Activated naive CD8-positive, alpha-beta T cell treated with anti-CD3 and anti-CD28 coated beads for 36 hours (primary cell): ENCODE results near the gene IL18BP. TPM values are rescaled to one million over a fixed set of nuclear protein-coding genes. Genes with fewer than 3 reads are reported as not detected.

Experiments
- DNase-seq: peaks from one replicate; pipeline ENCODE4 v3.0.0; 2021
- H3K27ac Mint-ChIP-seq: one replicate; pipeline ENCODE4 v1.8.0; 2022; ENCODE audit warnings: mild to moderate bottlenecking, moderate library complexity, mixed read lengths
- H3K27me3 Mint-ChIP-seq: one replicate; pipeline ENCODE4 v1.8.0; 2022; ENCODE audit warnings: mild to moderate bottlenecking, mixed read lengths
- H3K36me3 Mint-ChIP-seq: one replicate; pipeline ENCODE4 v1.8.0; 2021; ENCODE audit warnings: mild to moderate bottlenecking, mixed read lengths
- H3K4me1 Mint-ChIP-seq: one replicate; pipeline ENCODE4 v1.8.0; 2021; ENCODE audit warnings: mixed read lengths
- H3K4me3 Mint-ChIP-seq: one replicate; pipeline ENCODE4 v1.8.0; 2022; ENCODE audit warnings: mild to moderate bottlenecking, moderate library complexity, mixed read lengths
- H3K9me3 Mint-ChIP-seq: one replicate; pipeline ENCODE4 v1.8.0; 2022; ENCODE audit warnings: mixed read lengths
- total RNA-seq, 2 experiments: library from RNA; stranded (reverse); gene quantifications; one replicate each; pipeline ENCODE4 v1.2.3, GENCODE V29; 2021

IL18BP gene
- 1 to 10 TPM; 6.9 to 7.4 TPM for total RNA-seq

- Mint-ChIP-seq H3K27me3 (no peaks in the 10 kb centered on the region), H3K27ac (peak within 1 kb of the TSS; percentile 89), H3K9me3 (no peaks in the 10 kb centered on the region), H3K4me1 (peaks cover 22% of the 10 kb centered on the region), H3K4me3 (peak within 1 kb of the TSS; percentile 62), H3K36me3 (peaks cover 25% of the 10 kb centered on the region)
- no peak for DNase-seq
These were observed at the start of gene IL18BP for GRCh38 chr11:71998649-71999310. Gene IL18BP (plus strand): TSS chr11:71998909. CDS start chr11:71999985, 1,076 bp downstream.

GRCh38 chr11:71949034-71949433 is 49.7 kb upstream of the IL18BP start:
- no peak overlapping the region for H3K4me3 Mint-ChIP-seq
- peaks cover 3% of the 10 kb centered on the region for H3K36me3 Mint-ChIP-seq
- no peaks in the 10 kb centered on the region for H3K27me3 Mint-ChIP-seq
- H3K4me1 Mint-ChIP-seq: peaks cover 16% of the 10 kb centered on the region
- no peak for DNase-seq
- no peaks in the 10 kb centered on the region for H3K9me3 Mint-ChIP-seq
- H3K27ac Mint-ChIP-seq: no peak overlapping the region

- Mint-ChIP-seq H3K9me3 (no peaks in the 10 kb centered on the region), H3K27me3 (no peaks in the 10 kb centered on the region), H3K36me3 (peaks cover 1% of the 10 kb centered on the region), H3K4me3 (no peak overlapping the region), H3K4me1 (peaks cover 21% of the 10 kb centered on the region), H3K27ac (no peak overlapping the region)
- no peak for DNase-seq
These were observed 46.9 kb upstream of the IL18BP start for GRCh38 chr11:71951741-71952310.

- Mint-ChIP-seq H3K36me3 (peaks cover 15% of the 10 kb centered on the region), H3K4me3 (no peak overlapping the region), H3K27me3 (no peaks in the 10 kb centered on the region), H3K27ac (no peak overlapping the region), H3K4me1 (peaks cover 16% of the 10 kb centered on the region), H3K9me3 (no peaks in the 10 kb centered on the region)
- DNase-seq: no peak
These were observed 42.7 kb upstream of the IL18BP start for GRCh38 chr11:71955898-71956456.

GRCh38 chr11:71962428-71963038 is 36.2 kb upstream of the IL18BP start:
- Mint-ChIP-seq H3K4me3 (peak overlapping the region; percentile 10), H3K27ac (peak overlapping the region; percentile 77), H3K36me3 (peaks cover 34% of the 10 kb centered on the region), H3K4me1 (peaks cover 22% of the 10 kb centered on the region), H3K9me3 (no peaks in the 10 kb centered on the region), H3K27me3 (no peaks in the 10 kb centered on the region)
- no peak for DNase-seq

GRCh38 chr11:71963468-71963867 is 35.2 kb upstream of the IL18BP start:
- H3K9me3 Mint-ChIP-seq: no peaks in the 10 kb centered on the region
- no peak overlapping the region for H3K4me3 Mint-ChIP-seq
- H3K27ac Mint-ChIP-seq: no peak overlapping the region
- H3K4me1 Mint-ChIP-seq: peaks cover 19% of the 10 kb centered on the region
- DNase-seq: no peak
- no peaks in the 10 kb centered on the region for H3K27me3 Mint-ChIP-seq
- H3K36me3 Mint-ChIP-seq: peaks cover 35% of the 10 kb centered on the region

GRCh38 chr11:71964641-71965040 is 34.1 kb upstream of the IL18BP start:
- H3K27me3 Mint-ChIP-seq: no peaks in the 10 kb centered on the region
- no peak for DNase-seq
- no peaks in the 10 kb centered on the region for H3K9me3 Mint-ChIP-seq

GRCh38 chr11:71971680-71972079 is 27.0 kb upstream of the IL18BP start:
- H3K27me3 Mint-ChIP-seq: no peaks in the 10 kb centered on the region
- H3K27ac Mint-ChIP-seq: no peak overlapping the region
- H3K9me3 Mint-ChIP-seq: no peaks in the 10 kb centered on the region
- peaks cover 15% of the 10 kb centered on the region for H3K36me3 Mint-ChIP-seq
- peaks cover 9% of the 10 kb centered on the region for H3K4me1 Mint-ChIP-seq
- DNase-seq: no peak
- H3K4me3 Mint-ChIP-seq: no peak overlapping the region

More at GRCh38 chr11:71964641-71965040, 34.1 kb upstream of the IL18BP start:
- Mint-ChIP-seq H3K36me3 (peaks cover 34% of the 10 kb centered on the region), H3K4me1 (peaks cover 20% of the 10 kb centered on the region), H3K4me3 (no peak overlapping the region), H3K27ac (no peak overlapping the region)

- Mint-ChIP-seq H3K27me3 (no peaks in the 10 kb centered on the region), H3K4me1 (peaks cover 6% of the 10 kb centered on the region), H3K36me3 (peaks cover 9% of the 10 kb centered on the region), H3K4me3 (no peak overlapping the region), H3K9me3 (no peaks in the 10 kb centered on the region), H3K27ac (no peak overlapping the region)
- no peak for DNase-seq
These were observed 22.2 kb upstream of the IL18BP start for GRCh38 chr11:71976551-71976950.

- no peaks in the 10 kb centered on the region for H3K27me3 Mint-ChIP-seq
- H3K9me3 Mint-ChIP-seq: no peaks in the 10 kb centered on the region
- H3K36me3 Mint-ChIP-seq: peaks cover 9% of the 10 kb centered on the region
- no peak overlapping the region for H3K27ac Mint-ChIP-seq
- DNase-seq: no peak
- no peak overlapping the region for H3K4me3 Mint-ChIP-seq
- peaks cover 6% of the 10 kb centered on the region for H3K4me1 Mint-ChIP-seq
These were observed 21.6 kb upstream of the IL18BP start for GRCh38 chr11:71977090-71977489.

GRCh38 chr11:71977743-71978418 is 20.8 kb upstream of the IL18BP start:
- Mint-ChIP-seq H3K9me3 (no peaks in the 10 kb centered on the region), H3K4me1 (peaks cover 6% of the 10 kb centered on the region), H3K27ac (no peak overlapping the region), H3K4me3 (no peak overlapping the region), H3K27me3 (no peaks in the 10 kb centered on the region), H3K36me3 (peaks cover 13% of the 10 kb centered on the region)
- DNase-seq: peak; percentile 21

- H3K4me3 Mint-ChIP-seq: no peak overlapping the region
- H3K27ac Mint-ChIP-seq: no peak overlapping the region
- DNase-seq: no peak
- H3K9me3 Mint-ChIP-seq: no peaks in the 10 kb centered on the region
- H3K27me3 Mint-ChIP-seq: no peaks in the 10 kb centered on the region
- peaks cover 15% of the 10 kb centered on the region for H3K36me3 Mint-ChIP-seq
- peaks cover 6% of the 10 kb centered on the region for H3K4me1 Mint-ChIP-seq
These were observed 19.6 kb upstream of the IL18BP start for GRCh38 chr11:71979094-71979493.

GRCh38 chr11:71979602-71980001 is 19.1 kb upstream of the IL18BP start:
- no peaks in the 10 kb centered on the region for H3K27me3 Mint-ChIP-seq
- H3K36me3 Mint-ChIP-seq: peaks cover 14% of the 10 kb centered on the region
- no peak overlapping the region for H3K27ac Mint-ChIP-seq
- DNase-seq: no peak
- H3K4me1 Mint-ChIP-seq: peaks cover 5% of the 10 kb centered on the region
- no peak overlapping the region for H3K4me3 Mint-ChIP-seq
- no peaks in the 10 kb centered on the region for H3K9me3 Mint-ChIP-seq

- H3K36me3 Mint-ChIP-seq: peaks cover 11% of the 10 kb centered on the region
- no peaks in the 10 kb centered on the region for H3K4me1 Mint-ChIP-seq
- DNase-seq: no peak
- H3K9me3 Mint-ChIP-seq: no peaks in the 10 kb centered on the region
- H3K4me3 Mint-ChIP-seq: no peak overlapping the region
- H3K27ac Mint-ChIP-seq: no peak overlapping the region
- no peaks in the 10 kb centered on the region for H3K27me3 Mint-ChIP-seq
These were observed 12.6 kb upstream of the IL18BP start for GRCh38 chr11:71986131-71986530.

- Mint-ChIP-seq H3K4me3 (no peak overlapping the region), H3K27ac (no peak overlapping the region), H3K27me3 (no peaks in the 10 kb centered on the region), H3K4me1 (peaks cover 8% of the 10 kb centered on the region), H3K36me3 (peaks cover 7% of the 10 kb centered on the region), H3K9me3 (no peaks in the 10 kb centered on the region)
- DNase-seq: no peak
These were observed 11.2 kb upstream of the IL18BP start for GRCh38 chr11:71987521-71987920.
